Adrenal gland (tissue), 12 donors: Measurements from ENCODE around the gene GASK1A. TPM values are rescaled to one million over a fixed set of nuclear protein-coding genes. Genes with fewer than 3 reads are reported as not detected.
A peak's percentile ranks its signal among the peaks of the same experiment; 100 is the strongest.

ENCODE experiments used
- DNase-seq, 7 donors: peaks; one replicate each; pipeline ENCODE4 v3.0.0-alpha.2; 2019 to 2020
- H3K27ac ChIP-seq, 5 donors: fragments of 200-600 bp; sonication (generic) in 4 of 5; 1 replicate in 3 of 5; 2 replicates in 2 of 5; pipeline versions ENCODE4 v1.5.1 to v1.8.0; 2016 to 2020; ENCODE audit warnings: mild to moderate bottlenecking in 1 of 5
- H3K27me3 ChIP-seq: fragments of 200-600 bp; 2 replicates; pipeline ENCODE4 v1.8.0; 2021
- H3K36me3 ChIP-seq, 2 donors: fragments of 200-600 bp; replicated peaks in 1 of 2; 1 replicate in 1 of 2; 2 replicates in 1 of 2; pipeline versions ENCODE4 v1.5.1 to v1.8.0; 2018 to 2022
- H3K4me1 ChIP-seq, 2 donors: fragments of 200-600 bp; replicated peaks in 1 of 2; 1 replicate in 1 of 2; 2 replicates in 1 of 2; pipeline versions ENCODE4 v1.5.1 to v1.8.0; 2018 to 2021
- H3K4me3 ChIP-seq, 4 donors: fragments of 200-600 bp; sonication (generic) in 3 of 4; one replicate each; pipeline ENCODE4 v1.5.1; 2016 to 2018
- H3K9me3 ChIP-seq, 3 donors: fragments of 200-600 bp; sonication (generic) in 1 of 3; replicated peaks in 1 of 3; 1 replicate in 2 of 3; 2 replicates in 1 of 3; pipeline versions ENCODE4 v1.5.1 to v1.8.0; 2016 to 2021
- POLR2A ChIP-seq, 2 donors: fragments of 450-650 bp; IDR thresholded peaks; one replicate each; pipeline ENCODE4 v1.6.1; 2017; ENCODE audit warnings: antibody characterized with exemption in 2 of 2, mild to moderate bottlenecking in 2 of 2, moderate library complexity in 1 of 2
- WGBS, 4 donors: extraction: QIAGEN DNeasy Blood & Tissue Kit in 2 of 4; methylation state at CpG; one replicate each; pipeline versions ENCODE4 v1.1.5 to v1.1.7; 2013 to 2017; 5-methylcytosine and 5-hydroxymethylcytosine counted together
- intact Hi-C, 2 donors: fragments of 100-400 bp; cut with DNase I; formaldehyde crosslinking; loops; one replicate each; pipeline versions ENCODE4 v1.14.1 to v1.15.0; 2022 to 2023
- polyA plus RNA-seq, 3 donors: library from polyadenylated mRNA; stranded (reverse); fragments of 200-250 nt in 2 of 3; fragments of 350-450 nt in 1 of 3; fragmentation: Illumina TruSeq in 1 of 3; extraction: RNeasy Lipid Tissue Mini Kit (QIAGEN cat#74804) in 1 of 3; gene quantifications; one replicate each; pipeline ENCODE4 v1.2.3, GENCODE V29; 2013 to 2014
- total RNA-seq, 9 donors: library from RNA; depleted of rRNA in 4 of 9; stranded (reverse); fragments of >200 nt in 4 of 9; fragments of 120-200 nt in 1 of 9; fragmentation: NEBNext Ultra II Directional in 1 of 9; extraction: Animal tissue kit (Norgen Biotek cat#: 25700) in 1 of 9; gene quantifications; one replicate each; pipeline versions ENCODE4 v1.1.0 to v1.2.4, GENCODE V29; 2013 to 2023
- TF ChIP-seq, protein P1 (sequence below), 6 experiments: fragments of 450-650 bp in 4 of 6; fragments of 200-600 bp in 2 of 6; sonication (generic) in 1 of 6; IDR thresholded peaks; 1 replicate in 5 of 6; 2 replicates in 1 of 6; pipeline versions ENCODE4 v1.5.1 to v1.8.0; 2016 to 2021; ENCODE audit warnings: antibody characterized with exemption in 6 of 6, mild to moderate bottlenecking in 2 of 6, moderate library complexity in 1 of 6
- donor health status: healthy with polysubstance abuse.
- donor health status: Bipolar disorder and iron deficiency.
- donor health status: DM: yes; HTN: yes; CAD: no.
- donor health status: DM: no; HTN: no; CAD: no.
- donor health status: DM: no; HTN: no; CAD: no.
- donor health status: DM: yes; HTN: yes; CAD: no.

The GASK1A gene
- total and polyA plus RNA-seq, 12 donors, result 1.5 to 15.5 (median 4.5) TPM

- intact Hi-C loops, result no loop called here
- DNase-seq, result no peak
- TF ChIP-seq POLR2A (IDR thresholded peaks at IDR 0.05), result no peak
- TF ChIP-seq, protein P1, sequence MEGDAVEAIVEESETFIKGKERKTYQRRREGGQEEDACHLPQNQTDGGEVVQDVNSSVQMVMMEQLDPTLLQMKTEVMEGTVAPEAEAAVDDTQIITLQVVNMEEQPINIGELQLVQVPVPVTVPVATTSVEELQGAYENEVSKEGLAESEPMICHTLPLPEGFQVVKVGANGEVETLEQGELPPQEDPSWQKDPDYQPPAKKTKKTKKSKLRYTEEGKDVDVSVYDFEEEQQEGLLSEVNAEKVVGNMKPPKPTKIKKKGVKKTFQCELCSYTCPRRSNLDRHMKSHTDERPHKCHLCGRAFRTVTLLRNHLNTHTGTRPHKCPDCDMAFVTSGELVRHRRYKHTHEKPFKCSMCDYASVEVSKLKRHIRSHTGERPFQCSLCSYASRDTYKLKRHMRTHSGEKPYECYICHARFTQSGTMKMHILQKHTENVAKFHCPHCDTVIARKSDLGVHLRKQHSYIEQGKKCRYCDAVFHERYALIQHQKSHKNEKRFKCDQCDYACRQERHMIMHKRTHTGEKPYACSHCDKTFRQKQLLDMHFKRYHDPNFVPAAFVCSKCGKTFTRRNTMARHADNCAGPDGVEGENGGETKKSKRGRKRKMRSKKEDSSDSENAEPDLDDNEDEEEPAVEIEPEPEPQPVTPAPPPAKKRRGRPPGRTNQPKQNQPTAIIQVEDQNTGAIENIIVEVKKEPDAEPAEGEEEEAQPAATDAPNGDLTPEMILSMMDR (IDR thresholded peaks at IDR 0.05), result no peak
- no peaks in the 10 kb centered on the region for H3K9me3 ChIP-seq
- WGBS, 4 donors, result 65 to 84% (median 82%) methylated on average over 3 of the region's 3 CpGs
- H3K4me1 ChIP-seq, result no peaks in the 10 kb centered on the region
- H3K27ac ChIP-seq, result no peak overlapping the region
- no peak overlapping the region for H3K4me3 ChIP-seq
- no peaks in the 10 kb centered on the region for H3K27me3 ChIP-seq
- no peaks in the 10 kb centered on the region for H3K36me3 ChIP-seq
These were observed 21.5 kb upstream of the GASK1A start for GRCh38 chr3:42957573-42957972.

GRCh38 chr3:42960282-42960681, 18.8 kb upstream of the GASK1A start:
- WGBS, 4 donors, result 66 to 75% (median 72%) methylated on average over 5 of the region's 5 CpGs
- TF ChIP-seq POLR2A (IDR thresholded peaks at IDR 0.05), result no peak
- TF ChIP-seq, protein P1 (IDR thresholded peaks at IDR 0.05), result no peak
- no peaks in the 10 kb centered on the region for H3K36me3 ChIP-seq
- H3K9me3 ChIP-seq, result no peaks in the 10 kb centered on the region
- DNase-seq, result no peak
- H3K27ac ChIP-seq, result no peak overlapping the region
- H3K4me3 ChIP-seq, result no peak overlapping the region
- no peaks in the 10 kb centered on the region for H3K4me1 ChIP-seq
- intact Hi-C loops, result loop anchor here (5.0 to 10.0 kb wide), 2 partner anchors 197 to 545 kb away; no protein-coding TSS in a partner anchor
- no peaks in the 10 kb centered on the region for H3K27me3 ChIP-seq

DNA sequence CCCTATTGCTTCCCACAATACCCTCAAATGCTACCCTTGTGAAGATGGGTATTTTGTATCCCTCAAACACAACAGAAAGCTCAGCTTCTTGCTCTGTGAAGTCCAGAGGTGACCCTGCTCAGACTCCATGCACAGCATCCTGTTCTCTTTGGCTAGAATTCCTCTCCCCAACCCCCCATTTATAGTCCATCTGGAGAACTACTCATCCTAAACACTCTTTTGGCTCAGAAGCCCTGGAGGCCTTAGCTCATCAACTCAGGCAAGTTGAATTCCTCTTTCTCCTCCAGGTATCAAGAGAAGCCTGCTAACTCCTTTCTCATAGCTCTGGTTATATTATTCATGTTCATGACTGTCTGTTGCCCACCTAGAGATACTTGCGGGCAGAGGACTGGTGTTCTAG, 18.3 kb upstream of the GASK1A start:
- Histone ChIP-seq H3K4me1 (no peaks in the 10 kb centered on the region), H3K36me3 (no peaks in the 10 kb centered on the region), H3K27ac (no peak overlapping the region), H3K27me3 (no peaks in the 10 kb centered on the region), H3K9me3 (no peaks in the 10 kb centered on the region), H3K4me3 (no peak overlapping the region)
- intact Hi-C loops, result loop anchor here (5.0 to 10.0 kb wide), 2 partner anchors 197 to 544 kb away; no protein-coding TSS in a partner anchor
- 65 to 83% (median 75%) methylated on average over 1 of the region's 1 CpG for whole genome bisulfite sequencing, 4 donors
- no peak for DNase-seq
- TF ChIP-seq, protein P1 (IDR thresholded peaks at IDR 0.05), result no peak
- TF ChIP-seq POLR2A (IDR thresholded peaks at IDR 0.05), result no peak

- intact Hi-C loops, result loop anchor here (5.0 to 10.0 kb wide), 2 partner anchors 196 to 543 kb away; no protein-coding TSS in a partner anchor
- H3K4me1 ChIP-seq, result no peaks in the 10 kb centered on the region
- 2 to 8% (median 5%) methylated on average over 4 of the region's 4 CpGs for WGBS, 4 donors
These were observed 17.5 kb upstream of the GASK1A start for GRCh38 chr3:42961633-42962032.

More at GRCh38 chr3:42961633-42962032, 17.5 kb upstream of the GASK1A start:
- Histone ChIP-seq H3K36me3 (no peaks in the 10 kb centered on the region), H3K27me3 (no peaks in the 10 kb centered on the region), H3K4me3 (no peak overlapping the region), H3K9me3 (no peaks in the 10 kb centered on the region), H3K27ac (no peak overlapping the region)
- no peak for TF ChIP-seq POLR2A (IDR thresholded peaks at IDR 0.05)
- TF ChIP-seq, protein P1 (IDR thresholded peaks at IDR 0.05), result peak; percentile 49 to 81 (median 73)
- peak; percentile 30 to 82 (median 50) for DNase-seq
